CD4-positive, alpha-beta memory T cell (primary cell): ENCODE data around the gene LRRC14B. TPM values are rescaled to one million over a fixed set of nuclear protein-coding genes. Genes with fewer than 3 reads are reported as not detected.

ENCODE experiments used
- CTCF ChIA-PET: fragments of 350-600 bp; sonication (Branson Sonifier 250); formaldehyde crosslinking; loops from one replicate; lab custom pipeline; 2021; ENCODE audit warnings: inconsistent platforms; ENCODE audit not compliant: partially characterized antibody; lab: Charles Lee
- POLR2A ChIA-PET: fragments of 350-600 bp; sonication (Branson Sonifier 250); formaldehyde crosslinking; loops from one replicate; lab custom pipeline; 2021; ENCODE audit not compliant: partially characterized antibody; lab: Charles Lee
- DNase-seq, 5 donors: peaks; one replicate each; pipeline versions ENCODE4 v3.0.0 to v3.0.0-alpha.2; 2020 to 2022; ENCODE audit warnings: mixed read lengths in 1 of 5
- H3K27ac ChIP-seq: one replicate; pipeline ENCODE4 v1.7.0; 2013; ENCODE audit warnings: low read depth, low read length
- H3K27me3 ChIP-seq: 2 replicates; pipeline ENCODE4 v1.7.0; 2013; ENCODE audit warnings: mild to moderate bottlenecking, low read length, moderate library complexity; ENCODE audit not compliant: insufficient read depth
- H3K36me3 ChIP-seq: 2 replicates; pipeline ENCODE4 v1.7.0; 2013; ENCODE audit warnings: mild to moderate bottlenecking, low read length, moderate library complexity; ENCODE audit not compliant: insufficient read depth
- H3K4me1 ChIP-seq: 2 replicates; pipeline ENCODE4 v1.7.0; 2013; ENCODE audit warnings: mild to moderate bottlenecking, low read length, moderate library complexity; ENCODE audit not compliant: insufficient read depth
- H3K4me3 ChIP-seq, 2 donors: one replicate each; pipeline ENCODE4 v1.7.0; 2013; ENCODE audit warnings: low read length in 2 of 2, mild to moderate bottlenecking in 1 of 2
- H3K9me3 ChIP-seq, 2 donors: one replicate each; pipeline ENCODE4 v1.7.0; 2013; ENCODE audit warnings: low read length in 2 of 2, control low read depth in 1 of 2; ENCODE audit not compliant: control insufficient read depth in 1 of 2
- H3K27ac Mint-ChIP-seq, 7 donors: one replicate each; pipeline ENCODE4 v1.8.0; 2020 to 2021; ENCODE audit warnings: mixed read lengths in 7 of 7, mild to moderate bottlenecking in 6 of 7, inconsistent platforms in 3 of 7, moderate library complexity in 3 of 7
- H3K27me3 Mint-ChIP-seq, 2 donors: one replicate each; pipeline ENCODE4 v1.8.0; 2020 to 2021; ENCODE audit warnings: mixed read lengths in 2 of 2
- H3K36me3 Mint-ChIP-seq, 2 donors: one replicate each; pipeline ENCODE4 v1.8.0; 2020 to 2021; ENCODE audit warnings: mixed read lengths in 2 of 2, inconsistent platforms in 1 of 2, mild to moderate bottlenecking in 1 of 2
- H3K4me1 Mint-ChIP-seq, 4 donors: one replicate each; pipeline ENCODE4 v1.8.0; 2020 to 2021; ENCODE audit warnings: mixed read lengths in 4 of 4, mild to moderate bottlenecking in 1 of 4
- H3K4me3 Mint-ChIP-seq, 8 donors: one replicate each; pipeline ENCODE4 v1.8.0; 2020 to 2021; ENCODE audit warnings: mixed read lengths in 8 of 8, mild to moderate bottlenecking in 7 of 8, moderate library complexity in 6 of 8, inconsistent platforms in 3 of 8
- H3K9me3 Mint-ChIP-seq, 8 donors: one replicate each; pipeline ENCODE4 v1.8.0; 2020 to 2021; ENCODE audit warnings: mixed read lengths in 8 of 8, mild to moderate bottlenecking in 5 of 8, inconsistent platforms in 3 of 8, moderate library complexity in 1 of 8
- intact Hi-C: fragments of 100-400 bp; cut with micrococcal nuclease; formaldehyde crosslinking; loops from one replicate; pipeline ENCODE4 v1.15.1; 2023
- polyA plus RNA-seq, 2 donors: library from polyadenylated mRNA; unstranded; fragments of 300-500 nt; fragmentation: Illumina TruSeq; gene quantifications; one replicate each; pipeline ENCODE4 v1.2.3, GENCODE V29; 2021
- total RNA-seq, 2 experiments: library from RNA; stranded (reverse); gene quantifications; one replicate each; pipeline ENCODE4 v1.2.3, GENCODE V29; 2021

Gene LRRC14B
- total and polyA plus RNA-seq, 4 experiments from 2014 or later, result 0.15 TPM; not detected in 3

DNA sequence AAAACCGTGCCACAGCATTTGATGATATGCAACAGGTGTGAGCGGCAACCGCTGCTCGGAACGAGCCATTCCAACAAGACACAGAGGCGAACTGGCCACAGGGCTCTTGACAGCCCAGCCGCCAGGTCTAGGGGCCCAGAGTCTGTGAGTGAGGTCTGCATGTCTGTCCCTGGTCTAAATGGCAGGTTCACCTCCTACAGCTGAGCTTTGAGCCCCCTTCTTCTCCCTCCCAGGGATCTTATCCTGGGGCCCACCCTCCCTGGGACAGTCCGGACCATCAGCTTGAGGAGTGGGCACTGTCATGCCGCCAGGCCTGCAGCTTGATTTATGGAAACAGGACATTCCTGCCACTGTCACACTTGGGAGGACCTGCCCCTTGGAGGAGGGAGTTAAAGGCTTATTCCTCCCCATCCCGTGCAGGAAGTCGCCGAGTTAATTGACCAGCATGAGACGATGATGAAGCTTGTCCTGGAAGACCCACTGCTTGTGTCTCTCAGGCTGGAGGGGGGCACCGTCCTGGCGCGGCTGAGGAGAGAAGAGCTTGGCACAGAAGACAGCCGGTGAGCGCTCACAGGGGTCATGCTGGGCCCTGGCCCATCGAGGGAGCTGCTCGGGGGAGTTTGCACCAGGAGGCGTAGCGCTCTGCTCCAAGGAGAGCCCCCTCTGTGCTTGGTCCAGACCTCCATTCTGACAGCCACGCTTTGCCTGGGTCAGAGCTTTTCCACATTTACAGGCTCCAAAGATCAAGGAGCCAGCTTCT lies 35.5 kb upstream of the LRRC14B start:
- no peaks in the 10 kb centered on the region for H3K9me3 ChIP-seq
- Mint-ChIP-seq H3K4me3 (no peak overlapping the region), H3K9me3 (no peaks in the 10 kb centered on the region), H3K27ac (no peak overlapping the region), H3K4me1 (no peaks in the 10 kb centered on the region), H3K27me3 (peaks cover 10 to 15% of the 10 kb centered on the region in 2 donors), H3K36me3 (no peaks in the 10 kb centered on the region)
- ChIA-PET POLR2A (no interaction called here), CTCF (no interaction called here)
- H3K4me1 ChIP-seq, result no peaks in the 10 kb centered on the region
- DNase-seq, result no peak
- no peak overlapping the region for H3K4me3 ChIP-seq
- no peaks in the 10 kb centered on the region for H3K27me3 ChIP-seq
- H3K27ac ChIP-seq, result no peak overlapping the region
- no peaks in the 10 kb centered on the region for H3K36me3 ChIP-seq
- intact Hi-C loops, result no loop called here

DNA sequence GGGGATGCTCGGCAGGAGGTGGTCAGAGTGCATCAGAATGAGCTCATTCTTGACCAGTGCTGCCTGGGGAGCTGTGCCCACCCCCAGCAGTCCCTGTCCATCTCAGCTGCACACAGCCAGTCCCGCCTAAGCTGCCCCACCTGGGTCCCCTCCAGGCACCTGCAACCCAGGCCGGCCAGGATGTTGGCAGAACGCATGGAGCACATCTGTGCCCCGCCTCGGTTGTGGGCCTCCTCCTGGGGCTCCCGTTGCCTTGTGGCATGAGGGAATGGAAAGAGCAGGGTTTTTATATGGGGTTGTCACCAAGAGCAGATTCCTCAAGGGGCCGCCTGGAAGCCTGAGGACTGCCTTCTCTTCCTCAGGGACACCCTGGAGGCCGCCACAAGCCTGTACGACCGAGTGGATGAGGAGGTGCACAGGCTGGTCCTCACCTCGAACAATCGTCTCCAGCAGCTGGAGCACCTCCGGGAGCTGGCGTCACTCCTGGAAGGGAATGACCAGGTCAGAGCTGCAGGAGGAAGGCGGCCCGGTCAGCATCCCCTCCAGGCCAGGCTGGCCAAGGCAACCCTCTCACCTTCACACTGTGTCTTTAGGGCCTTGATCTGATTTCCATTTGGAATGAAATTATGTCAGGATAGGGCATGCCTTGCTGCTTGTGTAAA lies 34.8 kb upstream of the LRRC14B start:
- peaks cover 10 to 15% of the 10 kb centered on the region in 2 donors for H3K27me3 Mint-ChIP-seq

DNA sequence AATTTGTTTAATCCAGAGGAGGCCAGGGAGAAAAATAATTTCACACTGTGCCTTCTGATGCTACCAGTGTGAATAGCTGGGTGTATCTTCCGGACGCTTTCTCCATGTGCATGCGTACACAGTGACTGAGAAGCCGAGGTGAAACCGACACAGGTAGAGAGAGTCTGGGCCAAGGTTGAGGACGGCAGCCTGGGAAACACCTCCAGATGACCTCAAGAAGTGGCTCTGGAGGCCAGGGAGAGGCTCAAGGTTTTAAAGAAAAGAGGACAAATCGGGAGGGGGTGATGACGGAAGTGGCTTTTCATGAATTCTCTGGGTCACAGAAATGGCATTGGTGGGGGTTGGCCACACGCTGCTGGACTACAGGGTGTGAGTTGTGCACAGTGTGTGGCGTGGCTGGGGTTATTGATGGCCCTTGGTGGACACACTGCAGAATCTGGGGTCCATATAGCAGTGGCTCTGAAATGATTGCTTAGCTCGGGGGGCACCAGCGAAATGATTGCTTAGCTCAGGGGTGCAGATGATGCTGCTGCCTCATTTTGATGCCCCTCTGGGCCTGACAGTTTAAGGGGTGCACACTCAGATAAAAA lies 34.1 kb upstream of the LRRC14B start:
- intact Hi-C loops, result no loop called here
- no peaks in the 10 kb centered on the region for H3K9me3 ChIP-seq
- Mint-ChIP-seq H3K9me3 (peaks cover 0 to 2% (median 0%) of the 10 kb centered on the region in 8 donors), H3K27ac (no peak overlapping the region), H3K4me1 (no peaks in the 10 kb centered on the region), H3K4me3 (no peak overlapping the region), H3K27me3 (peaks cover 10 to 15% of the 10 kb centered on the region in 2 donors), H3K36me3 (no peaks in the 10 kb centered on the region)
- H3K27me3 ChIP-seq, result no peaks in the 10 kb centered on the region
- H3K4me3 ChIP-seq, result no peak overlapping the region
- ChIA-PET CTCF (no interaction called here), POLR2A (no interaction called here)
- H3K27ac ChIP-seq, result no peak overlapping the region
- DNase-seq, result no peak
- H3K4me1 ChIP-seq, result no peaks in the 10 kb centered on the region
- no peaks in the 10 kb centered on the region for H3K36me3 ChIP-seq

More for the DNA sequence above, 34.8 kb upstream of the LRRC14B start:
- Histone ChIP-seq H3K36me3 (no peaks in the 10 kb centered on the region), H3K27ac (no peak overlapping the region), H3K4me3 (no peak overlapping the region), H3K9me3 (no peaks in the 10 kb centered on the region), H3K4me1 (no peaks in the 10 kb centered on the region), H3K27me3 (no peaks in the 10 kb centered on the region)
- Mint-ChIP-seq H3K4me1 (no peaks in the 10 kb centered on the region), H3K4me3 (no peak overlapping the region), H3K9me3 (peaks cover 0 to 2% (median 0%) of the 10 kb centered on the region in 8 donors), H3K27ac (no peak overlapping the region), H3K36me3 (no peaks in the 10 kb centered on the region)
- intact Hi-C loops, result no loop called here
- ChIA-PET POLR2A (no interaction called here), CTCF (no interaction called here)
- no peak for DNase-seq

DNA sequence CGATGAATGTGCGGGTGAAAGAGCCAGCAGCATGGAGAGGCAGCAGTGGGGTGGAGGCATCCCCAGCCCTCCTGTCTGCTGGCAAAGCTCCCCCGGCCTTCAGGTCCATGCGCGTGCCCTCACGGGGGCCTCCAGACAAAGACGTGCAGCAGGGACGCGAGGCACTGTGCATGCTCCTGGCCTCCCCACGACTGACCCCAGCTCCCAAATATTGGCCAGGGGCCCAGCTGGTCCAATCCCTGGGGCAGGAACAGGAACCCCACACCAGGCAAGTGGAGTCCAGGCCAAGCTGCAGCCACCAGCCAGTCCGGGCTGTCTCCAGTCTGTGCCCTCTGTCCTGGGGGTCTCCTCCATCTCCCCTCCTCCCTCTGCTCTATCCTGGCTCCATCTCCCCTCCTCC lies 33.5 kb upstream of the LRRC14B start:
- Mint-ChIP-seq H3K9me3 (peaks cover 0 to 2% (median 0%) of the 10 kb centered on the region in 8 donors), H3K27me3 (peaks cover 10 to 15% of the 10 kb centered on the region in 2 donors), H3K4me3 (no peak overlapping the region), H3K36me3 (no peaks in the 10 kb centered on the region), H3K4me1 (no peaks in the 10 kb centered on the region), H3K27ac (peak overlapping the region in 1 of 7 donors; percentile 25)
- intact Hi-C loops, result no loop called here
- CTCF ChIA-PET, result no interaction called here
- Histone ChIP-seq H3K27me3 (no peaks in the 10 kb centered on the region), H3K27ac (no peak overlapping the region), H3K4me3 (no peak overlapping the region), H3K9me3 (no peaks in the 10 kb centered on the region), H3K36me3 (no peaks in the 10 kb centered on the region), H3K4me1 (no peaks in the 10 kb centered on the region)
- POLR2A ChIA-PET, result no interaction called here
- DNase-seq, result no peak

DNA sequence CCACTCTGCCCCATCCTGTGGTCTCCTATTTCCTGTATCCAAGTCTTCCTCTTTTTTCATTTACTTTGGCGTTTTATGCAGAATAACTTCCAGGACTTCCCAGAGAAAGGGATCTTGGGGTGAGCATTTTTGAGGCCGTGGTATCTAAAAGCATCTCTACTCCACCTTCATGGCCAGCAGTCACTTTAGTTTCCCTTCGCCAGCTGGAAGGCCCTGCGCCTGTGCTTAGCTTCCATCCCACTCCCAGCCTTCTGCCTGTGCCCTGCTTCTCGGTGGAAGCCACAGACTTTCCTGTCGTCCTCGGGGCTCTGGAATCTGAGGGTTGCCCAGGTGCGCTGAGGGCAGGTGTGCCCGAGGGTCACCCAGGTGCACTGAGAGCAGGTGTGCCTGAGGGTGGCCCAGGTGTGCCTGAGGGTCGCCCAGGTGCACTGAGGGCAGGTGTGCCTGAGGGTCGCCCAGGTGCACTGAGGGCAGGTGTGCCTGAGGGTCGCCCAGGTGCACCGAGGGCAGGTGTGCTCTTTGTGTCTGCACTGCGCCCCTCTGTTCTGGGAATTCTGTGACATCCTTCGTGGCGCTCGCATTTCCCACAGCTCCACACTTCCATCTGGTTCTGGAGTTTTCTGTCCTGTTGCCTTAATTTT lies 32.4 kb upstream of the LRRC14B start:
- ChIA-PET POLR2A (no interaction called here), CTCF (no interaction called here)
- Histone ChIP-seq H3K9me3 (no peaks in the 10 kb centered on the region), H3K36me3 (no peaks in the 10 kb centered on the region), H3K4me3 (no peak overlapping the region), H3K27me3 (no peaks in the 10 kb centered on the region), H3K27ac (no peak overlapping the region), H3K4me1 (no peaks in the 10 kb centered on the region)
- intact Hi-C loops, result no loop called here
- Mint-ChIP-seq H3K9me3 (peaks cover 0 to 2% (median 0%) of the 10 kb centered on the region in 8 donors), H3K36me3 (no peaks in the 10 kb centered on the region), H3K27ac (no peak overlapping the region), H3K4me1 (no peaks in the 10 kb centered on the region), H3K4me3 (no peak overlapping the region), H3K27me3 (peaks cover 10 to 15% of the 10 kb centered on the region in 2 donors)
- DNase-seq, result no peak

DNA sequence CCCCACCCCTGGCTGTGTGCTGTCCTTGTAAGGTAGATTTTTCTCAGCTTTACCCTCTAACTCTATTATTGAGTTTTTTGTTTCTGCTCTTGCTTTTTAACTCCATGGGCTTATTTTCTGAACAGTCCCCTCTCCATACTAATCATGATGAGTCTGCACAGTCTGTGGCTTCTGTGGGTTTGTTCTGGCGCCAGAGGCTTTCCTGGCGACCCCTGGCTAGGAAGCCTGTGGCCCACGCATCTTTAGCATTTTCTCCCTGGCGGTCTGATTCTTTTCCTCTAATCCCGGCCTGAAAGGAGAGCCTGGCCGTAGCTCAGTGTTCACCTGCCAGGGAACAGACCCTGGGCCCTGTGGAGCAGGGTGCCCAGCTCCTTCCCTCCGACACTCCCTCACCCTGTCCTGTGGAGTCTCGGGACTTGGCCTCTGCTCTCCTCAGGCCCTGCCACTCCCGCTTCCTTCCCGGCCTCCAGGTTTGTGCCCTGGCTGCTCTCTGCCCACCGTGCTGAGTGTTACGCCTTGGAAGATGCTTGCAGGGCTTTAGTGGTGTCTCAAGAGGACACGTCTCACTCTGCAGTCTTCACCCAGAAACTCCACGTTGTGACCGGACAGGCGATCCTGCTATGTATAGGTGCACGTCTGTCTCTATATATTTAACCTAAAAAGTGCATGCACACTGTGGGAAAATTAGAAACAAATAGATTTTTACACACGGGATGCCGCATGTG lies 31.7 kb upstream of the LRRC14B start:
- no peaks in the 10 kb centered on the region for H3K4me1 ChIP-seq
- H3K4me3 ChIP-seq, result no peak overlapping the region
- Mint-ChIP-seq H3K9me3 (peaks cover 0 to 2% (median 0%) of the 10 kb centered on the region in 8 donors), H3K27me3 (peaks cover 10 to 15% of the 10 kb centered on the region in 2 donors), H3K4me1 (no peaks in the 10 kb centered on the region), H3K36me3 (no peaks in the 10 kb centered on the region), H3K27ac (no peak overlapping the region), H3K4me3 (no peak overlapping the region)
- H3K27ac ChIP-seq, result no peak overlapping the region
- CTCF ChIA-PET, result no interaction called here
- H3K36me3 ChIP-seq, result no peaks in the 10 kb centered on the region
- DNase-seq, result no peak
- intact Hi-C loops, result no loop called here
- H3K27me3 ChIP-seq, result no peaks in the 10 kb centered on the region
- H3K9me3 ChIP-seq, result no peaks in the 10 kb centered on the region
- POLR2A ChIA-PET, result no interaction called here

DNA sequence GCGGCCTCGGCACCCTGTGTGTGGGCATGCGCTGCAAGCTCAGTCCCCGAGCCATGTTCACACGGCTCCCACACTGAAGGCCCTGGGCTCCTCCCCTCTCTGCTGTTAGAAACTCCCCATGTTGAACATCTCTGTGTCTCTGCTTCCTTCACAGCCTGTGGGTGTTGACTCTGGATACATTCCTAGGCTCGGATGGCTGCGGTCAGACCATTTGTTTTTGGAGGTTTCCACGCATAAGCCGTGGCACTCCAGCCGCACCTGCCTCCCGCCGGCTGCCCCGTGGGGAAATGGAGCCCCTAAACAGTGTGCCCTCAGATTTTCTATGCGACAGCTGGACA lies 31.2 kb upstream of the LRRC14B start:
- POLR2A ChIA-PET, result no interaction called here
- no peaks in the 10 kb centered on the region for H3K36me3 ChIP-seq
- H3K27me3 ChIP-seq, result no peaks in the 10 kb centered on the region
- H3K27ac ChIP-seq, result no peak overlapping the region
- Mint-ChIP-seq H3K27me3 (peaks cover 10 to 15% of the 10 kb centered on the region in 2 donors), H3K36me3 (no peaks in the 10 kb centered on the region), H3K27ac (no peak overlapping the region), H3K9me3 (peaks cover 0 to 2% (median 0%) of the 10 kb centered on the region in 8 donors), H3K4me3 (no peak overlapping the region), H3K4me1 (no peaks in the 10 kb centered on the region)
- H3K4me1 ChIP-seq, result no peaks in the 10 kb centered on the region
- intact Hi-C loops, result no loop called here
- no peaks in the 10 kb centered on the region for H3K9me3 ChIP-seq
- no peak overlapping the region for H3K4me3 ChIP-seq
- DNase-seq, result no peak
- CTCF ChIA-PET, result no interaction called here
